ENCODE measurements around the gene GPC6. TPM values are rescaled to one million over a fixed set of nuclear protein-coding genes. Genes with fewer than 3 reads are reported as not detected.
A peak's percentile ranks its signal among the peaks of the same experiment; 100 is the strongest.

The GPC6 gene
- total and polyA plus RNA-seq, 12 donors = 0.15 to 5.4 (median 2.5) TPM

GRCh38 chr13:93946994-93947393 lies 720.4 kb downstream of the GPC6 start:
- no peaks in the 10 kb centered on the region for H3K36me3 ChIP-seq
- DNase-seq = no peak
- no peaks in the 10 kb centered on the region for H3K9me3 ChIP-seq
- WGBS, 2 donors = 80 to 85% methylated on average over 3 of the region's 3 CpGs
- ATAC-seq = no peak
- no peaks in the 10 kb centered on the region for H3K4me1 ChIP-seq
- no peak overlapping the region for H3K27ac ChIP-seq
- TF ChIP-seq CTCF (IDR thresholded peaks at IDR 0.05) = no peak
- intact Hi-C loops (cut with DNase I) = no loop called here
- no peak overlapping the region for H3K4me3 ChIP-seq
- H3K27me3 ChIP-seq = no peaks in the 10 kb centered on the region

- intact Hi-C loops (cut with DNase I) = no loop called here
- no peak for TF ChIP-seq CTCF (IDR thresholded peaks at IDR 0.05)
- H3K36me3 ChIP-seq = no peaks in the 10 kb centered on the region
- WGBS, 2 donors = 79 to 84% methylated on average over 5 of the region's 5 CpGs
- H3K4me3 ChIP-seq = no peak overlapping the region
- no peaks in the 10 kb centered on the region for H3K27me3 ChIP-seq
- H3K27ac ChIP-seq = no peak overlapping the region
- ATAC-seq = no peak
- H3K4me1 ChIP-seq = no peaks in the 10 kb centered on the region
- DNase-seq = no peak
- no peaks in the 10 kb centered on the region for H3K9me3 ChIP-seq
These were observed 721.0 kb downstream of the GPC6 start for GRCh38 chr13:93947651-93948050.

GRCh38 chr13:93948162-93948922 lies 721.7 kb downstream of the GPC6 start:
- intact Hi-C loops (cut with DNase I) = no loop called here
- no peaks in the 10 kb centered on the region for H3K27me3 ChIP-seq
- WGBS, 2 donors = 75 to 82% methylated on average over 2 of the region's 2 CpGs
- TF ChIP-seq CTCF (IDR thresholded peaks at IDR 0.05) = no peak
- H3K36me3 ChIP-seq = no peaks in the 10 kb centered on the region
- no peaks in the 10 kb centered on the region for H3K9me3 ChIP-seq
- H3K27ac ChIP-seq = no peak overlapping the region
- DNase-seq (no peak), ATAC-seq (no peak)
- no peak overlapping the region for H3K4me3 ChIP-seq
- no peaks in the 10 kb centered on the region for H3K4me1 ChIP-seq

GRCh38 chr13:93951108-93951507 lies 724.5 kb downstream of the GPC6 start:
- H3K9me3 ChIP-seq = no peaks in the 10 kb centered on the region
- no peak overlapping the region for H3K27ac ChIP-seq
- no peaks in the 10 kb centered on the region for H3K36me3 ChIP-seq
- peak in 3 of 9 donors; percentile 11 to 28 (median 13) for TF ChIP-seq CTCF (IDR thresholded peaks at IDR 0.05)
- ATAC-seq (no peak), DNase-seq (no peak)
- no peaks in the 10 kb centered on the region for H3K4me1 ChIP-seq
- no peaks in the 10 kb centered on the region for H3K27me3 ChIP-seq
- intact Hi-C loops (cut with DNase I) = no loop called here
- H3K4me3 ChIP-seq = no peak overlapping the region

Data from heart right ventricle (tissue), 16 donors.